IMR-90 (cell line): ENCODE measurements around the gene TFB2M. TPM values are rescaled to one million over a fixed set of nuclear protein-coding genes. Genes with fewer than 3 reads are reported as not detected.

Experiments
- ATAC-seq: fragments of 200-7000 bp; cut with Tn5 transposase; 2 replicates; pipeline ENCODE4 v1.9.1; 2020; ENCODE audit warnings: low read depth, mild to moderate bottlenecking, moderate library complexity
- BruUV-seq: library from RNA; stranded (reverse); fragments of 400-500 nt; replicated peaks from 2 replicates; lab custom pipeline; 2021; lab: Mats Ljungman, UMichigan
- CTCF ChIA-PET: fragments of 300-600 bp; formaldehyde crosslinking; extraction: SDS; loops from one replicate; lab custom pipeline; 2021; ENCODE audit warnings: antibody characterized with exemption; lab: Yijun Ruan, JAX
- POLR2A ChIA-PET: fragments of 300-600 bp; sonication (Branson Sonifier 250); formaldehyde crosslinking; loops from one replicate; lab custom pipeline; 2022; ENCODE audit warnings: antibody characterized with exemption; ENCODE audit not compliant: unreplicated experiment; lab: Charles Lee
- DNase-seq: peaks from one replicate; pipeline ENCODE4 v3.0.0; 2013
- H2AFZ ChIP-seq: replicated peaks from 2 replicates; pipeline ENCODE3; 2013; ENCODE audit warnings: low read length, mild to moderate bottlenecking; ENCODE audit not compliant: poor library complexity
- H2AK5ac ChIP-seq: 2 replicates; pipeline ENCODE4 v1.6.1; 2013; ENCODE audit warnings: low read depth, low read length, inconsistent platforms
- H2AK9ac ChIP-seq: replicated peaks from 2 replicates; pipeline ENCODE3; 2013; ENCODE audit warnings: mild to moderate bottlenecking, low read depth, low read length, moderate library complexity; ENCODE audit not compliant: poor library complexity
- H2BK120ac ChIP-seq: 2 replicates; pipeline ENCODE4 v1.6.1; 2013; ENCODE audit warnings: low read depth, low read length, inconsistent platforms
- H2BK15ac ChIP-seq: 3 replicates; pipeline ENCODE4 v1.6.1; 2013; ENCODE audit warnings: low read depth, low read length, inconsistent platforms
- H2BK20ac ChIP-seq: 2 replicates; pipeline ENCODE4 v1.6.1; 2013; ENCODE audit warnings: low read depth, mild to moderate bottlenecking, inconsistent platforms, low read length, moderate library complexity
- H2BK5ac ChIP-seq: 2 replicates; pipeline ENCODE4 v1.6.1; 2013; ENCODE audit warnings: mild to moderate bottlenecking, low read depth, low read length, inconsistent platforms; ENCODE audit not compliant: poor library complexity, severe bottlenecking
- H3K14ac ChIP-seq: replicated peaks from 2 replicates; pipeline ENCODE4 v1.6.1; 2013; ENCODE audit warnings: low read depth, low read length, inconsistent platforms
- H3K18ac ChIP-seq: 2 replicates; pipeline ENCODE4 v1.6.1; 2013; ENCODE audit warnings: low read depth, low read length, control low read depth
- H3K23ac ChIP-seq: 2 replicates; pipeline ENCODE4 v1.6.1; 2013; ENCODE audit warnings: low read depth, low read length, inconsistent platforms
- H3K27ac ChIP-seq: 2 replicates; pipeline ENCODE4 v1.5.1; 2013; ENCODE audit warnings: mild to moderate bottlenecking, control low read depth, low read length; ENCODE audit not compliant: insufficient read depth
- H3K27me3 ChIP-seq: 2 replicates; pipeline ENCODE4 v1.6.1; 2013; ENCODE audit warnings: low read length; ENCODE audit not compliant: control insufficient read depth, insufficient read depth
- H3K36me3 ChIP-seq: 2 replicates; pipeline ENCODE4 v1.6.1; 2013; ENCODE audit warnings: low read length, mixed read lengths; ENCODE audit not compliant: control insufficient read depth, insufficient read depth
- H3K4ac ChIP-seq: 2 replicates; pipeline ENCODE4 v1.6.1; 2013; ENCODE audit warnings: low read depth, low read length, inconsistent platforms
- H3K4me1 ChIP-seq: 2 replicates; pipeline ENCODE4 v1.6.1; 2013; ENCODE audit warnings: low read length, mixed read lengths; ENCODE audit not compliant: control insufficient read depth, insufficient read depth
- H3K4me2 ChIP-seq: 2 replicates; pipeline ENCODE4 v1.6.1; 2013; ENCODE audit warnings: low read depth, mild to moderate bottlenecking, control low read depth, low read length, moderate library complexity
- H3K4me3 ChIP-seq: 2 replicates; pipeline ENCODE4 v1.5.1; 2013; ENCODE audit warnings: low read depth, mild to moderate bottlenecking, control low read depth, low read length, moderate library complexity; ENCODE audit not compliant: insufficient read depth
- H3K56ac ChIP-seq: 2 replicates; pipeline ENCODE4 v1.6.1; 2013; ENCODE audit warnings: low read length, inconsistent platforms; ENCODE audit not compliant: insufficient read depth; ENCODE audit errors: extremely low read depth
- H3K79me1 ChIP-seq, 2 experiments: 2 replicates each; pipeline ENCODE4 v1.6.1; 2013; ENCODE audit warnings: low read length in 2 of 2, inconsistent platforms in 1 of 2, low read depth in 1 of 2
- H3K9ac ChIP-seq: 2 replicates; pipeline ENCODE4 v1.6.1; 2013; ENCODE audit warnings: low read depth, low read length, control low read depth
- H3K9me1 ChIP-seq: 2 replicates; pipeline ENCODE4 v1.6.1; 2013; ENCODE audit warnings: low read length, inconsistent platforms; ENCODE audit not compliant: insufficient read depth
- H3K9me3 ChIP-seq: 2 replicates; pipeline ENCODE4 v1.6.1; 2013; ENCODE audit warnings: low read length; ENCODE audit not compliant: control insufficient read depth, insufficient read depth
- H4K20me1 ChIP-seq: 2 replicates; pipeline ENCODE4 v1.6.1; 2013; ENCODE audit warnings: low read length, inconsistent platforms; ENCODE audit not compliant: insufficient read depth
- H4K5ac ChIP-seq: 2 replicates; pipeline ENCODE4 v1.6.1; 2013; ENCODE audit warnings: mild to moderate bottlenecking, low read depth, low read length, control low read depth
- H4K8ac ChIP-seq, 2 experiments: 2 replicates each; pipeline ENCODE4 v1.6.1; 2013; ENCODE audit warnings: low read depth in 2 of 2, low read length in 2 of 2, control low read depth in 1 of 2, inconsistent platforms in 1 of 2
- H4K91ac ChIP-seq: 2 replicates; pipeline ENCODE4 v1.6.1; 2013; ENCODE audit warnings: low read depth, low read length, inconsistent platforms; ENCODE audit not compliant: insufficient read depth
- BHLHE40 ChIP-seq: fragments of 150-350 bp; IDR thresholded peaks from 2 replicates; pipeline ENCODE4 v1.6.1; 2016; ENCODE audit warnings: mild to moderate bottlenecking, low read depth, low read length
- CEBPB ChIP-seq: IDR thresholded peaks from 2 replicates; pipeline ENCODE4 v1.6.1; 2012; ENCODE audit warnings: low read depth, low read length, improper control_type of control experiment
- CHD1 ChIP-seq: IDR thresholded peaks from 2 replicates; pipeline ENCODE4 v1.6.1; 2012; ENCODE audit warnings: low read depth, low read length, improper control_type of control experiment
- FOS ChIP-seq: fragments of 150-350 bp; IDR thresholded peaks from 2 replicates; pipeline ENCODE4 v1.6.1; 2016; ENCODE audit warnings: low read depth, low read length
- MAFK ChIP-seq: IDR thresholded peaks from 2 replicates; pipeline ENCODE4 v1.6.1; 2012; ENCODE audit warnings: low read depth, low read length, improper control_type of control experiment
- MAZ ChIP-seq: IDR thresholded peaks from 2 replicates; pipeline ENCODE4 v1.6.1; 2012; ENCODE audit warnings: low read depth, mild to moderate bottlenecking, low read length, improper control_type of control experiment, moderate library complexity, borderline replicate concordance
- MXI1 ChIP-seq: IDR thresholded peaks from 2 replicates; pipeline ENCODE4 v1.6.1; 2012; ENCODE audit warnings: low read depth, mild to moderate bottlenecking, low read length, moderate library complexity, borderline replicate concordance
- NFE2L2 ChIP-seq: fragments of 150-350 bp; IDR thresholded peaks from 2 replicates; pipeline ENCODE4 v1.6.1; 2016; ENCODE audit warnings: low read depth, mild to moderate bottlenecking, low read length
- POLR2A ChIP-seq: IDR thresholded peaks from 2 replicates; pipeline ENCODE4 v1.6.1; 2012; ENCODE audit warnings: mild to moderate bottlenecking, low read depth, low read length
- RAD21 ChIP-seq: IDR thresholded peaks from 2 replicates; pipeline ENCODE4 v1.6.1; 2012; ENCODE audit warnings: low read length, improper control_type of control experiment
- RCOR1 ChIP-seq: IDR thresholded peaks from 2 replicates; pipeline ENCODE4 v1.6.1; 2012; ENCODE audit warnings: mild to moderate bottlenecking, low read length, improper control_type of control experiment; ENCODE audit not compliant: insufficient replicate concordance
- RFX5 ChIP-seq: IDR thresholded peaks from 2 replicates; pipeline ENCODE4 v1.8.0; 2012; ENCODE audit warnings: low read depth, mild to moderate bottlenecking, low read length, moderate library complexity
- SMC3 ChIP-seq: fragments of 150-350 bp; IDR thresholded peaks from 2 replicates; pipeline ENCODE4 v1.6.1; 2016; ENCODE audit warnings: low read depth, mild to moderate bottlenecking, antibody characterized with exemption, low read length, moderate library complexity
- USF2 ChIP-seq: fragments of 150-350 bp; IDR thresholded peaks from 2 replicates; pipeline ENCODE4 v1.6.1; 2017; ENCODE audit warnings: mild to moderate bottlenecking, antibody characterized with exemption, low read length, low read depth
- dilution Hi-C: fragments of 300-500 bp; cut with HindIII; formaldehyde crosslinking; loops from one replicate; pipeline ENCODE4 v1.14.3; 2018; ENCODE audit warnings: low sequenced_read_pairs; ENCODE audit not compliant: unreplicated experiment
- in situ Hi-C: fragments of 300-500 bp; cut with MboI; formaldehyde crosslinking; loops from 3 replicates; pipeline ENCODE4 v1.14.3; 2019; ENCODE audit warnings: low sequenced_read_pairs, inconsistent platforms, mixed read lengths
- intact Hi-C: fragments of 100-400 bp; cut with micrococcal nuclease; formaldehyde crosslinking; loops from 2 replicates; pipeline ENCODE4 v1.10.0; 2022
- polyA plus RNA-seq, 3 experiments: library from polyadenylated mRNA; depleted of rRNA; stranded (reverse); fragments of >200 nt; gene quantifications; 2 replicates each; pipeline ENCODE4 v1.2.3, GENCODE V29; 2012; ENCODE audit warnings: low replicate concordance in 1 of 3
- total RNA-seq: library from RNA; depleted of rRNA; stranded (reverse); fragments of >200 nt; gene quantifications from 2 replicates; pipeline ENCODE4 v1.2.3, GENCODE V29; 2012
- TF ChIP-seq, protein P1 (sequence below): fragments of 150-350 bp; IDR thresholded peaks from 2 replicates; pipeline ENCODE4 v1.6.1; 2016; ENCODE audit warnings: low read depth, mild to moderate bottlenecking, low read length, moderate library complexity, borderline replicate concordance

TFB2M gene
- total and polyA plus RNA-seq, 2 of the 4 experiments (the other 2 are of a cell fraction), result 13.3 to 15.7 TPM

DNA sequence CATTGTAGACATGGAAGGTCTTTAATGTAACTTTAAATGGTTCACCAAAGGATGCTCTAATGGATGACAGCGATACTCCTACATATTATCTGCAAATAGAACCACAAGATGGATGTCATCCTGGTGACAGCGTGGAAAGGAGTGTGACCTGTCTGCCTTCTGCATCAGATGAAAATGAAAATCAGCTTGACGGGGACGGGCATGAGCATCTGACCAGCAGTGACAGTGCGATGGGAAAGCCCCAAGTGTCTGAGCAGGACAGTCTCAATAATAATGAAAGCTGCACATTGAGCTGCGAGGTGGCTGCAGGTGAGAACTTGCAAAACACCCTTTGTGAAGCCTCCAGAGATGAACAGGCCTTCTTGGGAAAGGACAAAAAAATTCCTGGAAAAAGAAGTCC, 25.4 kb upstream of the TFB2M start (continued):
- TF ChIP-seq MAZ (no peak), BHLHE40 (no peak), SMC3 (no peak), CHD1 (no peak), FOS (no peak)

DNA sequence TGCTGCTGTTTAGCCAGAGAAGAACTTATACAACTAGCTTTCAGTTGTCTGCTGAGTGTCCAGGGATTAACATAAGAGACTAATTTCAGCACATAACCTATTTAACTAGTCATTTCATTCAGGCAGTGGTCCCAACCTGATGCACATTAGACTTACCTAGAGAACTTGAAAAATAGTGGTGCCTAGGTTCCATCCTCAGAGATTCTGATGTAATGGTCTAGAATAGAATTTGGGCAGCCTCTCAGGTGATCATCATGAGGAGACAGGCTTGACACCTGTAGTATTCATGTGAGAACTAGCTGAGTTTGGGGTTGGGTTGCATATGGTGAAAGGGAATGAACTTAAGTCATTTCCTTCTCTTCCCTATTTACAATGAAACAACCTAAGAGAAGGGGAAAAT, 25.0 kb upstream of the TFB2M start:
- Histone ChIP-seq H2BK5ac (peak overlapping the region; percentile 74), H3K9ac (no peak overlapping the region), H3K79me1 (peaks cover 14 to 50% of the 10 kb centered on the region in 2 experiments), H3K4me2 (no peak overlapping the region), H4K5ac (peak overlapping the region; percentile 55; the same call in 1 of the 2 replicates), H3K18ac (no peak overlapping the region; the same call in 1 of the 2 replicates), H3K9me3 (peaks cover 2% of the 10 kb centered on the region; the same call in 1 of the 2 replicates), H4K20me1 (no peaks in the 10 kb centered on the region), H3K27ac (no peak overlapping the region), H3K56ac (no peak overlapping the region), H3K9me1 (peaks cover 12% of the 10 kb centered on the region), H3K23ac (peak overlapping the region; percentile 92), H2AK5ac (peak overlapping the region; percentile 7; the same call in 1 of the 2 replicates), H2BK20ac (peak overlapping the region; percentile 96), H2AK9ac (no peak overlapping the region), H3K14ac (peak overlapping the region; percentile 84), H3K27me3 (no peaks in the 10 kb centered on the region), H3K4me3 (no peak overlapping the region), H3K36me3 (peaks cover 4% of the 10 kb centered on the region), H2AFZ (no peak overlapping the region), H4K8ac (peak overlapping the region in 1 of 2 experiments; percentile 88; a peak in 2 of 4 replicates), H3K4ac (peak overlapping the region; percentile 96; the same call in 1 of the 2 replicates), H3K4me1 (peaks cover 13% of the 10 kb centered on the region), H2BK120ac (peak overlapping the region; percentile 81), H2BK15ac (peak overlapping the region; percentile 97; the same call in 2 of the 3 replicates), H4K91ac (peak overlapping the region; percentile 76; the same call in 1 of the 2 replicates)
- ATAC-seq (no peak), DNase-seq (no peak)
- CTCF ChIA-PET, result no interaction called here
- in situ Hi-C loops, result no loop called here
- POLR2A ChIA-PET, result interaction anchor here (0.6 kb wide), 1 partner anchor 32 kb away, joined by 3 read pairs; no protein-coding TSS in a partner anchor
- intact Hi-C loops, result no loop called here
- no TSS peak for BruUV-seq
- dilution Hi-C loops, result no loop called here
- TF ChIP-seq BHLHE40, result no peak
- no peak for TF ChIP-seq FOS
- no peak for TF ChIP-seq CHD1
- TF ChIP-seq MAFK, result no peak
- TF ChIP-seq RFX5, result no peak
- TF ChIP-seq USF2, result no peak
- TF ChIP-seq SMC3, result no peak
- TF ChIP-seq CEBPB, result no peak
- TF ChIP-seq, protein P1, sequence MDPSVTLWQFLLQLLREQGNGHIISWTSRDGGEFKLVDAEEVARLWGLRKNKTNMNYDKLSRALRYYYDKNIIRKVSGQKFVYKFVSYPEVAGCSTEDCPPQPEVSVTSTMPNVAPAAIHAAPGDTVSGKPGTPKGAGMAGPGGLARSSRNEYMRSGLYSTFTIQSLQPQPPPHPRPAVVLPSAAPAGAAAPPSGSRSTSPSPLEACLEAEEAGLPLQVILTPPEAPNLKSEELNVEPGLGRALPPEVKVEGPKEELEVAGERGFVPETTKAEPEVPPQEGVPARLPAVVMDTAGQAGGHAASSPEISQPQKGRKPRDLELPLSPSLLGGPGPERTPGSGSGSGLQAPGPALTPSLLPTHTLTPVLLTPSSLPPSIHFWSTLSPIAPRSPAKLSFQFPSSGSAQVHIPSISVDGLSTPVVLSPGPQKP, result no peak
- no peak for TF ChIP-seq RAD21
- TF ChIP-seq POLR2A, result no peak
- TF ChIP-seq NFE2L2, result no peak
- TF ChIP-seq RCOR1, result no peak
- TF ChIP-seq MXI1, result no peak
- no peak for TF ChIP-seq MAZ
